VCaP (cell line): ENCODE results near the gene CTCF.

Source experiments
- H3K27ac ChIP-seq: fragments of 450-650 bp; 2 replicates; pipeline ENCODE4 v1.5.1; 2017
- CTCF ChIP-seq: fragments of 450-650 bp; conservative IDR thresholded peaks from 2 replicates; pipeline ENCODE4 v1.5.1; 2017; ENCODE audit warnings: mild to moderate bottlenecking, moderate library complexity

The CTCF gene

DNA sequence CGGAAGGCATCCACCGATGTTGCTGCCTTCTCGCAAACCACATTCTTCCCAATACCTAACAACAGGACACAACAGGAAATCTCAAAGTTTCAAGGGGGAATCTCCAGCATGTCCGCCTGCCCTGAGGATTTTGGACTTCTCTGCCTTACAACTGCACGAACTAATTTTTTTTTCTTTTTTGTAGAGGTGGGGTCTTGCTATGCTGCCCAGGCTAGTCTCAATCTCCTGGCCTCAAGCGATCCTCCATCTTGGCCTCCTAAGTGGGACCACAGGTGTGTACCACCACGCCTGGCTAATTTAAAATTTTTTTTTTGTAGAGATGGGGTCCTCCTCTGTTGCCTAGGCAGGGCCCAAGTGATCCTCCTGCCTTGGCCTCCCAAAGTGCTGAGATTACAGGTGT is 113.7 kb downstream of the CTCF start:
- peak overlapping the region; percentile 58 for H3K27ac ChIP-seq
- TF ChIP-seq CTCF, result no peak

- peak; percentile 20; the same call in 1 of the 2 replicates for TF ChIP-seq CTCF
Measured at GRCh38 chr16:67676516-67676915, 114.2 kb downstream of the CTCF start.

DNA sequence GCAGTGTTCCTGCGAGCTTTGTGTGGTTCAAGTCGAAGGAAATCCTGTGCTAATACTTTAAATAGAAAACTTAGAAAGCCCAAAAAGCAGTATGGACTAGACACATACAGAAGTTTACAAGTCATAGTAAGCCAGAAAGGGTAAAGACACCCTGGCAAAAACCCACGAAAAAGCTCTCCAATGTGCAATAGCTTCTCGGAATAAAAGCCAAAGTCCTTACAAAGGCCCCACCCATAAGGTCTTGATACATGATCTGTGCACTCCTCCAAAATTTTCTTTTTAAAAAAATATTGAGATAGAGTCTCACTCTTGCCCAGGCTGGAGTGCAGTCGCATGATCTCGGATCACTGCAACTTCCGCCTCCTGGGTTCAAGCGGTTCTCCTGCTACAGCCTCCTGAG is 114.6 kb downstream of the CTCF start:
- no peak for TF ChIP-seq CTCF
- H3K27ac ChIP-seq, result peak overlapping the region; percentile 58

More at GRCh38 chr16:67676516-67676915, 114.2 kb downstream of the CTCF start:
- peak overlapping the region; percentile 58 for H3K27ac ChIP-seq

- no peak for TF ChIP-seq CTCF
Measured at GRCh38 chr16:67677712-67678111, 115.4 kb downstream of the CTCF start.

GRCh38 chr16:67678354-67679023 is 116.2 kb downstream of the CTCF start:
- H3K27ac ChIP-seq, result peak overlapping the region; percentile 58
- no peak for TF ChIP-seq CTCF

More at GRCh38 chr16:67677712-67678111, 115.4 kb downstream of the CTCF start:
- H3K27ac ChIP-seq, result peak overlapping the region; percentile 58

DNA sequence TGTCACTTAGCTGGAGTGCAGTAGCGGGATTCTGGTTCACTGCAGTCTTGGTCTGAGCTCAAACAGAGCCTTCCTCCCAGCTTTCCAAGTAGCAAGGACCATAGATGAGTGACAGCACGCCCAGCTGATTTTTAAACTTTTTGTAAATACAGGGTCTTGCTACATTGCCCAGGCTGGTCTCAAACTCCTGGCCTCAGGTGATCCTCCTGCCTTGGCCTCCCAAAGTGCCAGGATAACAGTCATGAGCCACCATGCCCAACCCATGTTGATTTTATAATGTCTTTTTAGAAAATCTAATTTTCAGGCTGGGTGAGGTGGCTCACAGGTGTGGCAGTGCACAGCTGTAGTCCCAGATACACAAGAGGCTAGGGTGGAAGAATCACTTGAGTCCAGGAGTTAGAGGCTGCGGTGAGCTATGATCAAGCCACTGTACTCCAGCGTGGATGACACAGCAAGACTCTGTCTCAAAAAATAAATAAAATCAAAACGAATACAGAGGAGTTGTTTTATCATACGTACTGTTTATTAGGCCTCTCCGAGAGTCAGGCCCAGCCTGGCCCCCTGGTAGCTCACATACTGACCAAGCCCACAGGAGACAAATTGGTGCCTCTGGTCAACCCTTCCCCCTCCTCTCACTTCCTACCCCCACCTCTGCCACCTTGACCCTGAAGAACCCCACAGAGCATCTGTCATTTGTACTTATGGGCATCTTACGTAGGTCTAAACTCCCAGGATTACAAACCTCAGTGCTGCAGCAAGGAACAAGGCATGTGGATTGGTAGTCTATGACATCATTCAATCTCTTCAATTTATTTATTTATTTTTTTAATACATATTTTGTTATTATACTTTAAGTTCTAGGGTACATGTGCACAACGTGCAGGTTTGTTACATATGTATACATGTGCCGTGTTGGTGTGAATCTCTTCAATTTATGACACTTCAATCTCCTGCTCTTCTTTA is 117.9 kb downstream of the CTCF start:
- H3K27ac ChIP-seq, result no peak overlapping the region
- TF ChIP-seq CTCF, result no peak

GRCh38 chr16:67683767-67684166 is 121.4 kb downstream of the CTCF start:
- no peak overlapping the region for H3K27ac ChIP-seq
- TF ChIP-seq CTCF, result no peak
